NCI-H2196 (cell line): ENCODE measurements around the gene ASB15.
"Not testable (repeated sequence)": the region's sequence is repeated elsewhere in the genome, so short reads cannot be mapped to it uniquely, and the experiment has no call there.

Source experiments
- DNase-seq: peaks from one replicate; lab custom pipeline; 2025; ENCODE audit not compliant: unreplicated experiment; lab: John Stamatoyannopoulos, UW

ASB15 gene

DNA sequence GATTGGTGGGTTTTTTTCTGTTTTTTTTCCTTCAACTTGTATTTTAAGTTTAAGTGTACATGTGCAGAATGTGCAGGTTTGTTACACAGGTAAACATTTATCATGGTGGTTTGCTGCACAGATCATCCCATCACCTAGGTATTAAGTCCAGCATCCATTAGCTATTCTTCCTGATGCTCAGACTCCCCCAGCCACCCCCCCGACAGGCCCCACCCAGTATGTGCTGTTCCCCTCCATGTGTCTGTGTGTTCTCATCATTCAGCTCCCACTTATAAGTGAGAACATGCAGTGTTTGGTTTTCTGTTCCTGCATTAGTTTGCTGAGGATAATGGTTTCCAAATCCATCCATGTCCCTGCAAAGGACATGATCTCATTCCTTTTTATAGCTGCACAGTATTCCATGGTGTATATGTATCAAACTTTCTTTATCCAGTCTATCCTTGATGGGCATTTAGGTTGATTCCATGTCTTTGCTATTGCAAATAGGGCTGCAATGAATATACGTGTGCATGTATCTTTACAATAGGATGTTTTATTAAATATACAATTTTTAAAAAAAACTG is 32.5 kb downstream of the ASB15 start:
- DNase-seq, result not testable (repeated sequence)

- DNase-seq, result peak; percentile 21
These were observed 34.1 kb downstream of the ASB15 start for GRCh38 chr7:123635551-123636359.

- no peak for DNase-seq
These were observed 35.6 kb downstream of the ASB15 start for GRCh38 chr7:123637203-123637602.

- DNase-seq, result no peak
These were observed 36.3 kb downstream of the ASB15 start for GRCh38 chr7:123637878-123638277.

GRCh38 chr7:123639631-123640030 is 38.0 kb downstream of the ASB15 start:
- no peak for DNase-seq

- no peak for DNase-seq
These were observed 39.0 kb downstream of the ASB15 start for GRCh38 chr7:123640583-123640982.

DNA sequence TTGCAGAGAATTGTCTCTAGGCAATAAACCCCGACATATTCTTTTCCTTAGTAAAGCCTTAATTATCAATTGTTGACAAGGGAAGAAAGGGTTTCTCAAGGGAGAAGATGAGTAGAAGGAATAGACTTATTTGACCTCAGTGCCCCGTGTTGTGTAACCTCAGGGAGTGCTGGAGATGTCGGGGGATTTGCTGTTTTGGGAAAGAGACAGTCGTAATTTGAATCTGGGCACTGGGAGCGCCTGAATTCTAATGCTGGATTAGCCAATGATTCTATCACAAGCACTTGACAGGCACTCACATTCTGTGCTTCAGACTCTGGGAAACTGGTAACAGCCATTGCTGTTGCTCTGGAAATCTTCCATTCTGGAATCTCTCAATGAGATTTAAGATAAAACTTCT is 40.3 kb downstream of the ASB15 start:
- DNase-seq, result no peak

GRCh38 chr7:123643495-123644441 is 42.1 kb downstream of the ASB15 start:
- peak; percentile 21 for DNase-seq

DNA sequence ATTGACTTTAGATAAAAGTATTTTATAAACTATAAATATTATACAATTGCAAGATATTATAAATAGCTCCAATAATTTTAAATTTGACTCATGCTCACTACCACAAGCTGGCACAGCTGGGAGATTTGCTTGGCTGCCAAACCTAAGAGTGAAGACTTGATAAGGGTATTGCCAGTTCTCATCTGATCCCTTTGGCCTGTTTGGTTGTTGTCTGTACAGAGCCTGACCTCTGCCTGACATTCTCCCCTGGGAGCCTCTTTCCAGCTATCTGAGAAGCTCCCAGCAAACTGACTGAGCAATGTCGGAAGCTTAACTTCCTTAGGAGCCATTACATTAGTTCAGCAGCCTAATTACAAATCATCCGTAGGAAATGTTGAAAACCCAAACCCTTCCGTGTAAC is 43.9 kb downstream of the ASB15 start:
- no peak for DNase-seq

DNA sequence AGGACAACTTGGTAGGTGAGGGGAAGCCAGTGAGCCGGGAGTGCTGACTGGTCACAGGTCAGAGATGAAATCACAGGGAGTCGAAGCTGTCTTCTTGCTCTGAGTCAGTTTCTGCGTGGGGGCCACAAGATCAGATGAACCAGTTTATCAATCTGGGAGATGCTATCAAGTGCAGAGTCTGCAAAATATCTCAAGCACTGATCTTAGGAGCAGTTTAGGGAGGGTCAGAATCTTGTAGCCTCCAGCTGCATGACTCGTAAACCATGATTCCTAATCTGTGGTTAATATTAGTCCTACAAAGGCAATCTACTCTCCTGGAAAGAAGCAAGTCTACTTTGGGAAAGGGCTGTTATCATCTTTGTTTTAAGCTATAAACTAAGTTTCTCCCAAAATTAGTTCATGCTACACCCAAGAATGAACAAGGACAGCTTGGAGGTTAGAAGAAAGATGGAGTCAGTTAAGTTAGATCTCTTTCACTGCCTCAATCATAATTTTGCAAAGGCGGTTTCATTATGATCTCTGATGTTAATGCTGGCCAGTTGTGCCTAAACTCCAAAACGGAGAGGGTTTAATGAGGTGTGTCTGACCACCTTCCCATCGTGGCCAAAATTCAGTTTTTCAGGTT is 45.6 kb downstream of the ASB15 start:
- no peak for DNase-seq

DNA sequence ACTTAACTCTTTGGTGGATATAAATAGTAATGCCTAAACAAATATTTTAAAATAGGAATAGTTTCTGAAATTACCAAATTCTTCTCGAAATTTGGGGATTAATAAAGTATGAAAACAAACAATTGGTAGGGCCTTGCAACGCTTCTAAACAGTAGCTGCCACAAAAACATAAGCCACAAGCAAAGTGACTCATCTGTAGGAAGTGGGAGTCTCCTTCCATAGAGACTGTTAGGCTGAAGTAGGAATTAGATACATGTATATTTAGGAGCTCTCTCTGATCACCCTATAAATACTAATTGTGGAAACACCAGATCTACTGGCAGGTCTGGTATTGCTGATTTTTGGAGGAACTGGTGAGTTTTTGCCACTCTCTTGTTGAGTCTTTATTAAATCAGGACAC is 48.3 kb downstream of the ASB15 start:
- DNase-seq, result no peak

- DNase-seq, result no peak
These were observed 49.0 kb downstream of the ASB15 start for GRCh38 chr7:123650595-123650994.

DNA sequence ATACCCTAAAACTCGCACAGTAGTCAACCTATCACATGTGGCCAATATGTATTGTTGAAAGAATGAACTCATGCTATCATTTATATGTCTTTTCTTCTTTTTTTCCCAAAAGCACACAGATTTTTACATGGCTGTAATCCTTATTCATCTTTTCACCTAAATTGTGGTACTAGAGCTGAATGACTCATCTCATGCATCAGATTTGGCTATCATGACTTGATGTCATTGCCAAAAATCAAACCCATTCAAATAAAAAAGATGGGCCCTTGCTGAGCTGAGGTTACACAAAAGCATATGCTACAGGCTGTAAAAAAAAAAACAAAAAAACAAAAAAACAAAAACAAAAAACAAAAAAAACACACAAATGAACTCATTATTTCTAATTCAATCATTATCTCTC is 50.8 kb downstream of the ASB15 start:
- no peak for DNase-seq

- DNase-seq, result no peak
These were observed 51.5 kb downstream of the ASB15 start for GRCh38 chr7:123653162-123653561.

- DNase-seq, result no peak
These were observed 54.0 kb downstream of the ASB15 start, which contains the start of gene LMOD2 for GRCh38 chr7:123655614-123656013. LMOD2 (plus strand) TSS chr7:123655866; CDS start chr7:123655964, 98 bp downstream.

GRCh38 chr7:123656544-123657303 is 55.1 kb downstream of the ASB15 start:
- no peak for DNase-seq

- no peak for DNase-seq
These were observed 55.7 kb downstream of the ASB15 start for GRCh38 chr7:123657304-123657685.

GRCh38 chr7:123658023-123658422 is 56.4 kb downstream of the ASB15 start:
- DNase-seq, result no peak

DNA sequence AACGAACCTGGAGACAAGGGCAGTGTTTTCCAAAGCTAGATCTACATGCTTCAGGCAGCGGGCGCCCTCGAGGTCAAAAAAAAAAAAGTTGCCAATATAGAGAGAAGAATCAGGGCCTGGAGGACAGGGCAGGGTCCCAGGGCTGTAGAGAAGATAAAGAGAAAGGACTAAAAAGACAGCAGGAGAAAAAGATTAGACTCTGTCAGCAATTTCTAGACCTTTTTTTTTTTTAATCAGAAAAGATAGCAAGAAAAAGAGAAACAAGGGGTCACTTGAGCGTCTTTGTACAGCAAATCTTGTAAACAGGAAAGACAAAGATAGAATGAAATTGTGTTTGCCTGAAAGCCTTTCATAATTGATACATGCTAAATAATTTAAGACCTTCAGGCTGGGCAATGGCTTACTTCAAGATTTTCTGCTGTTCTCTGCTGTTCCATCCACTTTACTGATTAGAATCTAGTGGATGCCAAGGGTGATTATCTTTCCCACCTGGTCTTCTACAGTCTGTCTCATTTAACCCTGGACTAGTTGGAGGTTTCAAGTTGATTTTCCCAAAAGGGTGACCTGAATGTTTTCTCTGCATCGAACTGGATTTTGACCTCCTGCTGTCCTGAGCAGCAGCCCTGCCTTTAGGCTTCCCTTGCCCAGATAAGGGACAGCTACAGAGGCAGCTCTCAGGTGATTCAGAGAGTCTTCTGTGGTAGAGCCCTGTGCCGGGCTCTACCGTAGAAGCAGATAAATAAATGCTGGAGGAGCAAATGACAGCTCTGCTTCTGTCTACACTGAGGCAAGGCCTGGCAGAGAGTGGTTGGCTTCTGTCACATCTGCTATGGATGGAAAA is 59.1 kb downstream of the ASB15 start:
- DNase-seq, result no peak

- no peak for DNase-seq
These were observed 60.1 kb downstream of the ASB15 start for GRCh38 chr7:123661765-123662164.
